Limb (tissue), 2 donors: ENCODE data around the gene ANKRD35.
A peak's percentile ranks its signal among the peaks of the same experiment; 100 is the strongest.
"Not testable (repeated sequence)": the region's sequence is repeated elsewhere in the genome, so short reads cannot be mapped to it uniquely, and the experiment has no call there.

ENCODE experiments used
- DNase-seq, 2 donors: peaks; one replicate each; pipeline ENCODE4 v3.0.0-alpha.2; 2016; ENCODE audit errors: extremely low spot score in 2 of 2

ANKRD35 gene

GRCh38 chr1:145858238-145858900, 27.3 kb downstream of the ANKRD35 start:
- DNase-seq: peak in 1 of 2 donors; percentile 9

- no peak for DNase-seq
Observed at GRCh38 chr1:145857170-145857569, 28.5 kb downstream of the ANKRD35 start.

GRCh38 chr1:145855426-145855948, 30.2 kb downstream of the ANKRD35 start:
- DNase-seq: no peak

- DNase-seq: no peak
Observed at GRCh38 chr1:145849356-145850160, 36.1 kb downstream of the ANKRD35 start.

- no peak for DNase-seq
Observed at GRCh38 chr1:145847827-145848226, 37.8 kb downstream of the ANKRD35 start.

- DNase-seq: peak in 1 of 2 donors; percentile 24
Observed at GRCh38 chr1:145846201-145846612, 39.5 kb downstream of the ANKRD35 start.

GRCh38 chr1:145845514-145846161, 40.0 kb downstream of the ANKRD35 start, which contains the start of gene NUDT17:
Gene NUDT17 (plus strand): TSS chr1:145845630. CDS start chr1:145845641, 11 bp downstream.
- peak; percentile 81 to 89 for DNase-seq

GRCh38 chr1:145845144-145845513, 40.5 kb downstream of the ANKRD35 start:
- no peak for DNase-seq

GRCh38 chr1:145843031-145843430, 42.6 kb downstream of the ANKRD35 start:
- DNase-seq: no peak

- DNase-seq: no peak
Observed at GRCh38 chr1:145837656-145838055, 48.0 kb downstream of the ANKRD35 start.

GRCh38 chr1:145830810-145831209, 54.9 kb downstream of the ANKRD35 start:
- not testable (repeated sequence) for DNase-seq

- DNase-seq: no peak
Observed at GRCh38 chr1:145828367-145829026, 57.2 kb downstream of the ANKRD35 start.

- DNase-seq: no peak
Observed at GRCh38 chr1:145827966-145828365, 57.7 kb downstream of the ANKRD35 start.

- no peak for DNase-seq
Observed at GRCh38 chr1:145826030-145826429, 59.6 kb downstream of the ANKRD35 start.

- DNase-seq: no peak
Observed at GRCh38 chr1:145824499-145824842, 61.2 kb downstream of the ANKRD35 start.

GRCh38 chr1:145823565-145824498, 61.8 kb downstream of the ANKRD35 start, which contains the start of the genes POLR3C and RNF115:
Gene POLR3C (plus strand): TSS chr1:145824200. CDS start chr1:145825777, 1,577 bp downstream.
Gene RNF115 (minus strand): TSS chr1:145824095. CDS start chr1:145823873, 222 bp downstream.
- peak; percentile 93 to 95 for DNase-seq

- not testable (repeated sequence) for DNase-seq
Observed at GRCh38 chr1:145822779-145823331, 62.8 kb downstream of the ANKRD35 start.

GRCh38 chr1:145818095-145818494, 67.6 kb downstream of the ANKRD35 start:
- not testable (repeated sequence) for DNase-seq
